ENCODE results near the gene PLXNA2. TPM values are rescaled to one million over a fixed set of nuclear protein-coding genes. Genes with fewer than 3 reads are reported as not detected.

The PLXNA2 gene
- total RNA-seq, 1 experiment from 2014 or later = 0.89 TPM

DNA sequence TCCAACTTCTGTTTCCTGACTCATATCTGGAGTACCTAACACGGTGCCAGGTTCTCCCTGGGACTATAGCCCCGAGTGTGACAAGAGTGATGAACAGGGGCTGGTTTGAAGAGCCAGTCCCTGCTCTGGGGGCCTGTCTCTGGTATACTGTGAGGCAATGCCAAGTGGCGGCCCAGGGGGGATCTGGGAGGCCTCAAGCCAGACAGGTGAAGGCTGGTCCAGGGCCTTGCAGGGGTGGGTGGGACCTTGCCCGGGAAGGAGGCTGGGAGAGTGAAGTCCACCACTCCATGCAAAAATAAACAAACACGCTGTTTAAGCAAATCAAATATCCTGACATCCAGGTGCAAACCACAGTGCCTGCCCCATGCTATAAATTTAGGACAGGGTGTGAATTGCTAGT is 6.8 kb upstream of the PLXNA2 start (continued):
- TF ChIP-seq, protein P1, sequence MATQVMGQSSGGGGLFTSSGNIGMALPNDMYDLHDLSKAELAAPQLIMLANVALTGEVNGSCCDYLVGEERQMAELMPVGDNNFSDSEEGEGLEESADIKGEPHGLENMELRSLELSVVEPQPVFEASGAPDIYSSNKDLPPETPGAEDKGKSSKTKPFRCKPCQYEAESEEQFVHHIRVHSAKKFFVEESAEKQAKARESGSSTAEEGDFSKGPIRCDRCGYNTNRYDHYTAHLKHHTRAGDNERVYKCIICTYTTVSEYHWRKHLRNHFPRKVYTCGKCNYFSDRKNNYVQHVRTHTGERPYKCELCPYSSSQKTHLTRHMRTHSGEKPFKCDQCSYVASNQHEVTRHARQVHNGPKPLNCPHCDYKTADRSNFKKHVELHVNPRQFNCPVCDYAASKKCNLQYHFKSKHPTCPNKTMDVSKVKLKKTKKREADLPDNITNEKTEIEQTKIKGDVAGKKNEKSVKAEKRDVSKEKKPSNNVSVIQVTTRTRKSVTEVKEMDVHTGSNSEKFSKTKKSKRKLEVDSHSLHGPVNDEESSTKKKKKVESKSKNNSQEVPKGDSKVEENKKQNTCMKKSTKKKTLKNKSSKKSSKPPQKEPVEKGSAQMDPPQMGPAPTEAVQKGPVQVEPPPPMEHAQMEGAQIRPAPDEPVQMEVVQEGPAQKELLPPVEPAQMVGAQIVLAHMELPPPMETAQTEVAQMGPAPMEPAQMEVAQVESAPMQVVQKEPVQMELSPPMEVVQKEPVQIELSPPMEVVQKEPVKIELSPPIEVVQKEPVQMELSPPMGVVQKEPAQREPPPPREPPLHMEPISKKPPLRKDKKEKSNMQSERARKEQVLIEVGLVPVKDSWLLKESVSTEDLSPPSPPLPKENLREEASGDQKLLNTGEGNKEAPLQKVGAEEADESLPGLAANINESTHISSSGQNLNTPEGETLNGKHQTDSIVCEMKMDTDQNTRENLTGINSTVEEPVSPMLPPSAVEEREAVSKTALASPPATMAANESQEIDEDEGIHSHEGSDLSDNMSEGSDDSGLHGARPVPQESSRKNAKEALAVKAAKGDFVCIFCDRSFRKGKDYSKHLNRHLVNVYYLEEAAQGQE (IDR thresholded peaks at IDR 0.05; ENCODE audit: low read depth) = no peak
- TF ChIP-seq ELF1 (IDR thresholded peaks at IDR 0.05; ENCODE audit: borderline replicate concordance, low read depth) (no peak), SRF (IDR thresholded peaks at IDR 0.05; ENCODE audit: low read depth) (no peak), CEBPB (IDR thresholded peaks at IDR 0.05; ENCODE audit: low read depth) (no peak), CBX3 (IDR thresholded peaks at IDR 0.05; ENCODE audit: low read depth) (no peak)

DNA sequence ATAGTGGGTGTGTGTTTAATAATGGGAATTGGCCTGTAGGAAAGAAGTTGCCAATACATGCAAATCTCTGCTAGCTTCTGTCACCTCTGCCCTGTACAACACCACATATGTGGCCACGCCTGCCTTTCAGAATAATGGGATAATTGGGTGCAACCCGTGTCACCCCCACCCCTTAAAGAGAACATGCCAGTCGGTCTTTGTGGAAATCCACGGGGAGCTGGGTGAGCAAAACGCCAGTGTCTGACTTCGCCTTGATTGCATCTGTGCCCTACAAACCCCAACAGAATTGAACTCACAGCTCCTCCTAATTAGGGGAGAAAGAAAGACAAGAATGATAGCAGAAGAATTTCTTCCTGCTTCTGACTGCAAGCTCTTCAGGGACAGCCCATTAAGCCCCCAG is 6.4 kb upstream of the PLXNA2 start:
- H3K9ac ChIP-seq (ENCODE audit: low read length) = no peak overlapping the region
- H3K36me3 ChIP-seq (ENCODE audit: control insufficient read depth in 1 of 2, insufficient read depth in 2 of 2, low read length in 2 of 2) = no peaks in the 10 kb centered on the region
- H3K27me3 ChIP-seq (ENCODE audit: insufficient read depth, low read length) = peaks cover 68% of the 10 kb centered on the region
- DNase-seq (ENCODE audit: low read depth, low spot score) = no peak
- ChIA-PET CTCF (interaction anchor here (1.1 kb wide), 1 partner anchor 229 kb away, joined by 3 read pairs; no protein-coding TSS in a partner anchor), POLR2A (no interaction called here), RAD21 (ENCODE audit: low non-redundant PET in 1 of 2, low total read pairs in 2 of 2, uncharacterized antibody in 2 of 2, unreplicated experiment in 2 of 2) (no interaction called here)
- H3K4me3 ChIP-seq (replicated peaks in 1 of 2; ENCODE audit: low read depth in 1 of 2, low read length in 2 of 2) = no peak overlapping the region
- H3K9me3 ChIP-seq (ENCODE audit: control insufficient read depth in 1 of 2, insufficient read depth in 1 of 2, low read depth in 1 of 2, low read length in 2 of 2) = no peaks in the 10 kb centered on the region
- no peak for ATAC-seq
- H3K27ac ChIP-seq (ENCODE audit: low read depth, low read length) = no peak overlapping the region
- H3K4me1 ChIP-seq (ENCODE audit: control insufficient read depth in 1 of 2, insufficient read depth in 2 of 2, low read length in 2 of 2) = no peaks in the 10 kb centered on the region
- no TSS peak for BruUV-seq (replicated peaks)
- H3K79me2 ChIP-seq (ENCODE audit: insufficient read depth, low read length) = no peaks in the 10 kb centered on the region
- no peak overlapping the region for H2AFZ ChIP-seq (ENCODE audit: low read depth, low read length, poor library complexity, severe bottlenecking)
- no peaks in the 10 kb centered on the region for H4K20me1 ChIP-seq (ENCODE audit: insufficient read depth)
- H3K4me2 ChIP-seq (ENCODE audit: low read length) = no peak overlapping the region
- intact Hi-C loops (cut with micrococcal nuclease) = no loop called here
- no peaks in the 10 kb centered on the region for H3K9me2 ChIP-seq (ENCODE audit: insufficient read depth)
- TF ChIP-seq, protein P1 (IDR thresholded peaks at IDR 0.05; ENCODE audit: low read depth) = no peak
- no peak for TF ChIP-seq ELF1 (IDR thresholded peaks at IDR 0.05; ENCODE audit: borderline replicate concordance, low read depth)
- TF ChIP-seq SIN3A (IDR thresholded peaks at IDR 0.05; ENCODE audit: low read depth) = no peak
- TF ChIP-seq, protein P2, sequence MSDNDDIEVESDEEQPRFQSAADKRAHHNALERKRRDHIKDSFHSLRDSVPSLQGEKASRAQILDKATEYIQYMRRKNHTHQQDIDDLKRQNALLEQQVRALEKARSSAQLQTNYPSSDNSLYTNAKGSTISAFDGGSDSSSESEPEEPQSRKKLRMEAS (IDR thresholded peaks at IDR 0.05) = no peak
- TF ChIP-seq, protein P3, sequence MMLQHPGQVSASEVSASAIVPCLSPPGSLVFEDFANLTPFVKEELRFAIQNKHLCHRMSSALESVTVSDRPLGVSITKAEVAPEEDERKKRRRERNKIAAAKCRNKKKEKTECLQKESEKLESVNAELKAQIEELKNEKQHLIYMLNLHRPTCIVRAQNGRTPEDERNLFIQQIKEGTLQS (IDR thresholded peaks at IDR 0.05) = no peak
- TF ChIP-seq SP1 (IDR thresholded peaks at IDR 0.05; ENCODE audit: low read depth) = no peak
- TF ChIP-seq SRF (IDR thresholded peaks at IDR 0.05; ENCODE audit: low read depth) = no peak
- no peak for TF ChIP-seq YY1 (IDR thresholded peaks at IDR 0.05; ENCODE audit: extremely low read depth, insufficient replicate concordance, low read depth, low read length)
- TF ChIP-seq ZFX (IDR thresholded peaks at IDR 0.05) = no peak
- TF ChIP-seq POLR2AphosphoS5 (IDR thresholded peaks at IDR 0.05; ENCODE audit: low read depth, low read length) = no peak
- no peak for TF ChIP-seq FOSL1 (IDR thresholded peaks at IDR 0.05; ENCODE audit: low read depth)
- TF ChIP-seq TCF7L2 (IDR thresholded peaks at IDR 0.05; ENCODE audit: borderline replicate concordance, extremely low read depth, insufficient read depth, insufficient read length) = no peak
- TF ChIP-seq, protein P4, sequence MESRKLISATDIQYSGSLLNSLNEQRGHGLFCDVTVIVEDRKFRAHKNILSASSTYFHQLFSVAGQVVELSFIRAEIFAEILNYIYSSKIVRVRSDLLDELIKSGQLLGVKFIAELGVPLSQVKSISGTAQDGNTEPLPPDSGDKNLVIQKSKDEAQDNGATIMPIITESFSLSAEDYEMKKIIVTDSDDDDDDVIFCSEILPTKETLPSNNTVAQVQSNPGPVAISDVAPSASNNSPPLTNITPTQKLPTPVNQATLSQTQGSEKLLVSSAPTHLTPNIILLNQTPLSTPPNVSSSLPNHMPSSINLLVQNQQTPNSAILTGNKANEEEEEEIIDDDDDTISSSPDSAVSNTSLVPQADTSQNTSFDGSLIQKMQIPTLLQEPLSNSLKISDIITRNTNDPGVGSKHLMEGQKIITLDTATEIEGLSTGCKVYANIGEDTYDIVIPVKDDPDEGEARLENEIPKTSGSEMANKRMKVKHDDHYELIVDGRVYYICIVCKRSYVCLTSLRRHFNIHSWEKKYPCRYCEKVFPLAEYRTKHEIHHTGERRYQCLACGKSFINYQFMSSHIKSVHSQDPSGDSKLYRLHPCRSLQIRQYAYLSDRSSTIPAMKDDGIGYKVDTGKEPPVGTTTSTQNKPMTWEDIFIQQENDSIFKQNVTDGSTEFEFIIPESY (IDR thresholded peaks at IDR 0.05; ENCODE audit: extremely low read depth, insufficient replicate concordance, low read length) = no peak
- TF ChIP-seq EGR1 (IDR thresholded peaks at IDR 0.05; ENCODE audit: low read depth) = no peak
- TF ChIP-seq RAD21 (IDR thresholded peaks at IDR 0.05; ENCODE audit: low read depth) = no peak

Data from HCT116 (cell line).